ENCODE data around the gene ABCC1. TPM values are rescaled to one million over a fixed set of nuclear protein-coding genes. Genes with fewer than 3 reads are reported as not detected.

ABCC1 gene
- total RNA-seq, 1 experiment from 2014 or later, result 61.9 TPM

DNA sequence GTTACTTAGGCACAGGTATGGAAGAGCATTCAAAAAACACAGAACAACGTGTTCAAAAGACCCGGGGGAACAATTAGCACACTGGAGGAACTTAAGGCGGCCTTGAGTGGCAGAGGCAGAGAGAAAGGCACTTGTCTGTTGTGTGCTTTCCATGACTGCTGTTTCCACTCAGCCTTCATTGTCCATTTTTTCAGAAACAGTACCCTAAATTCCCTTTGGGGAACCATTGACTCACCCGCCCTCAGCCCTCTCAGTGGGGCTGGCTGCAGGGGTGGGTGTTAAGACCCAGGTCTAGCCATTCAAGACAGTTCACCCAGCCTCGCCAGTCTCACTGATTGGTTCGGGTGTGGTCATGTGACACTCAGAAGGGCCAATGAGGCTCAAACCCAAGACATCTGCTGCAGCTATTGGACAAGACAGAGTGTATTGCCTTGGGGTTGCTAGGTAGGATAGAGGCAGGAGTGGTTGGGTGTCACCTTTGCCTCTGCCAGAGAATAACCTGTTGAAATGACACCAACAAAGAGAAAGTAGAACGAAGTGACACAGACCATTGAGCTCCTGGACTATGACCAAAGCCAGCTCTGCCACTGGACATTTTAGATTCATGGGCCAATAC is 41.4 kb upstream of the ABCC1 start:
- peak; percentile 100 for ATAC-seq
- peak; percentile 98 for TF ChIP-seq NFYB (CRISPR knock-in tag; conservative IDR thresholded peaks at IDR 0.05; ENCODE audit: low read depth)
- TF ChIP-seq, protein P1, sequence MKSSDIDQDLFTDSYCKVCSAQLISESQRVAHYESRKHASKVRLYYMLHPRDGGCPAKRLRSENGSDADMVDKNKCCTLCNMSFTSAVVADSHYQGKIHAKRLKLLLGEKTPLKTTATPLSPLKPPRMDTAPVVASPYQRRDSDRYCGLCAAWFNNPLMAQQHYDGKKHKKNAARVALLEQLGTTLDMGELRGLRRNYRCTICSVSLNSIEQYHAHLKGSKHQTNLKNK (CRISPR knock-in tag; IDR thresholded peaks at IDR 0.05), result no peak
- TF ChIP-seq SMAD4 (CRISPR knock-in tag; IDR thresholded peaks at IDR 0.05), result 0 out of 2 replicates have a peak, but pooled peaks have one; percentile 29
- TF ChIP-seq GABPB1 (CRISPR knock-in tag; IDR thresholded peaks at IDR 0.05), result no peak
- TF ChIP-seq, protein P2, sequence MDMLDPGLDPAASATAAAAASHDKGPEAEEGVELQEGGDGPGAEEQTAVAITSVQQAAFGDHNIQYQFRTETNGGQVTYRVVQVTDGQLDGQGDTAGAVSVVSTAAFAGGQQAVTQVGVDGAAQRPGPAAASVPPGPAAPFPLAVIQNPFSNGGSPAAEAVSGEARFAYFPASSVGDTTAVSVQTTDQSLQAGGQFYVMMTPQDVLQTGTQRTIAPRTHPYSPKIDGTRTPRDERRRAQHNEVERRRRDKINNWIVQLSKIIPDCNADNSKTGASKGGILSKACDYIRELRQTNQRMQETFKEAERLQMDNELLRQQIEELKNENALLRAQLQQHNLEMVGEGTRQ (CRISPR knock-in tag; IDR thresholded peaks at IDR 0.05), result peak; percentile 95
- TF ChIP-seq, protein P3, sequence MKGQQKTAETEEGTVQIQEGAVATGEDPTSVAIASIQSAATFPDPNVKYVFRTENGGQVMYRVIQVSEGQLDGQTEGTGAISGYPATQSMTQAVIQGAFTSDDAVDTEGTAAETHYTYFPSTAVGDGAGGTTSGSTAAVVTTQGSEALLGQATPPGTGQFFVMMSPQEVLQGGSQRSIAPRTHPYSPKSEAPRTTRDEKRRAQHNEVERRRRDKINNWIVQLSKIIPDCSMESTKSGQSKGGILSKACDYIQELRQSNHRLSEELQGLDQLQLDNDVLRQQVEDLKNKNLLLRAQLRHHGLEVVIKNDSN (CRISPR knock-in tag; IDR thresholded peaks at IDR 0.05), result peak; percentile 92
- peak; percentile 81 for DNase-seq (ENCODE audit: low spot score)
- Mint-ChIP-seq H3K4me1 (peaks cover 8% of the 10 kb centered on the region), H3K4me3 (no peak overlapping the region), H3K9me3 (peaks cover 18% of the 10 kb centered on the region), H3K27me3 (ENCODE audit: low read depth) (peaks cover 2% of the 10 kb centered on the region; the same call in 1 of the 2 replicates), H3K36me3 (no peaks in the 10 kb centered on the region), H3K27ac (0 out of 2 replicates have a peak overlapping the region, but pooled peaks have one; percentile 18)
- CTCF ChIA-PET, result interaction anchor here (1.2 kb wide), 1 partner anchor 19 kb away, joined by 3 read pairs; the partner anchor contains the start of gene CEP20
- POLR2A ChIA-PET, result interaction anchor here (1.8 kb wide), 1 partner anchor 19 kb away, joined by 5 read pairs; the partner anchor contains the start of gene CEP20

DNA sequence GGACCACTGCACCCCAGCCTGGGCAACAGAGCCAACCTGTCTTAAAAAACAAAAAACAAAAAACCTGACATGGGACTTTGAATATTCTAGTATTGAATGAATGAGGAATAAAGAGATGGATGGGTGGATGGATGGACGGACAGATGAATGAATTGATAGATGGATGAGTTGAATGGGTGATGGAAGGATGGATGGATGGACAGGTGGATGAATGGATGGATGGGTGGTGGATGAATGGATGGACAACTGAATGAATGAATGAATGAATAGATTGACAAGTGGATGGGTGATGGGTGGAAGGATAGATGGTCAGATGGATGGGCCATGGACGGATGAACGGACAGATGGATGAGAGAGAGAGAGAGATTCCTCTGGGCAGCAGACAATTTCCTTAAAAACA is 38.2 kb upstream of the ABCC1 start:
- TF ChIP-seq CBFB (CRISPR knock-in tag; IDR thresholded peaks at IDR 0.05; ENCODE audit: low read depth) (no peak), JAZF1 (CRISPR knock-in tag; IDR thresholded peaks at IDR 0.05) (no peak), RORB (CRISPR knock-in tag; IDR thresholded peaks at IDR 0.05) (no peak), ZNF423 (CRISPR knock-in tag; IDR thresholded peaks at IDR 0.05) (no peak), NR3C1 (CRISPR knock-in tag; conservative IDR thresholded peaks at IDR 0.05; ENCODE audit: low read depth) (no peak), CREM (CRISPR knock-in tag; IDR thresholded peaks at IDR 0.05) (no peak), ZNF219 (CRISPR knock-in tag; IDR thresholded peaks at IDR 0.05; ENCODE audit: borderline replicate concordance) (no peak)
- TF ChIP-seq, protein P4, sequence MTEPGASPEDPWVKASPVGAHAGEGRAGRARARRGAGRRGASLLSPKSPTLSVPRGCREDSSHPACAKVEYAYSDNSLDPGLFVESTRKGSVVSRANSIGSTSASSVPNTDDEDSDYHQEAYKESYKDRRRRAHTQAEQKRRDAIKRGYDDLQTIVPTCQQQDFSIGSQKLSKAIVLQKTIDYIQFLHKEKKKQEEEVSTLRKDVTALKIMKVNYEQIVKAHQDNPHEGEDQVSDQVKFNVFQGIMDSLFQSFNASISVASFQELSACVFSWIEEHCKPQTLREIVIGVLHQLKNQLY (CRISPR knock-in tag; IDR thresholded peaks at IDR 0.05), result no peak
- TF ChIP-seq, protein P2 (CRISPR knock-in tag; IDR thresholded peaks at IDR 0.05), result no peak
- TF ChIP-seq, protein P5, sequence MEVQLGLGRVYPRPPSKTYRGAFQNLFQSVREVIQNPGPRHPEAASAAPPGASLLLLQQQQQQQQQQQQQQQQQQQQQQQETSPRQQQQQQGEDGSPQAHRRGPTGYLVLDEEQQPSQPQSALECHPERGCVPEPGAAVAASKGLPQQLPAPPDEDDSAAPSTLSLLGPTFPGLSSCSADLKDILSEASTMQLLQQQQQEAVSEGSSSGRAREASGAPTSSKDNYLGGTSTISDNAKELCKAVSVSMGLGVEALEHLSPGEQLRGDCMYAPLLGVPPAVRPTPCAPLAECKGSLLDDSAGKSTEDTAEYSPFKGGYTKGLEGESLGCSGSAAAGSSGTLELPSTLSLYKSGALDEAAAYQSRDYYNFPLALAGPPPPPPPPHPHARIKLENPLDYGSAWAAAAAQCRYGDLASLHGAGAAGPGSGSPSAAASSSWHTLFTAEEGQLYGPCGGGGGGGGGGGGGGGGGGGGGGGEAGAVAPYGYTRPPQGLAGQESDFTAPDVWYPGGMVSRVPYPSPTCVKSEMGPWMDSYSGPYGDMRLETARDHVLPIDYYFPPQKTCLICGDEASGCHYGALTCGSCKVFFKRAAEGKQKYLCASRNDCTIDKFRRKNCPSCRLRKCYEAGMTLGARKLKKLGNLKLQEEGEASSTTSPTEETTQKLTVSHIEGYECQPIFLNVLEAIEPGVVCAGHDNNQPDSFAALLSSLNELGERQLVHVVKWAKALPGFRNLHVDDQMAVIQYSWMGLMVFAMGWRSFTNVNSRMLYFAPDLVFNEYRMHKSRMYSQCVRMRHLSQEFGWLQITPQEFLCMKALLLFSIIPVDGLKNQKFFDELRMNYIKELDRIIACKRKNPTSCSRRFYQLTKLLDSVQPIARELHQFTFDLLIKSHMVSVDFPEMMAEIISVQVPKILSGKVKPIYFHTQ (CRISPR knock-in tag; IDR thresholded peaks at IDR 0.05), result no peak
- TF ChIP-seq, protein P6, sequence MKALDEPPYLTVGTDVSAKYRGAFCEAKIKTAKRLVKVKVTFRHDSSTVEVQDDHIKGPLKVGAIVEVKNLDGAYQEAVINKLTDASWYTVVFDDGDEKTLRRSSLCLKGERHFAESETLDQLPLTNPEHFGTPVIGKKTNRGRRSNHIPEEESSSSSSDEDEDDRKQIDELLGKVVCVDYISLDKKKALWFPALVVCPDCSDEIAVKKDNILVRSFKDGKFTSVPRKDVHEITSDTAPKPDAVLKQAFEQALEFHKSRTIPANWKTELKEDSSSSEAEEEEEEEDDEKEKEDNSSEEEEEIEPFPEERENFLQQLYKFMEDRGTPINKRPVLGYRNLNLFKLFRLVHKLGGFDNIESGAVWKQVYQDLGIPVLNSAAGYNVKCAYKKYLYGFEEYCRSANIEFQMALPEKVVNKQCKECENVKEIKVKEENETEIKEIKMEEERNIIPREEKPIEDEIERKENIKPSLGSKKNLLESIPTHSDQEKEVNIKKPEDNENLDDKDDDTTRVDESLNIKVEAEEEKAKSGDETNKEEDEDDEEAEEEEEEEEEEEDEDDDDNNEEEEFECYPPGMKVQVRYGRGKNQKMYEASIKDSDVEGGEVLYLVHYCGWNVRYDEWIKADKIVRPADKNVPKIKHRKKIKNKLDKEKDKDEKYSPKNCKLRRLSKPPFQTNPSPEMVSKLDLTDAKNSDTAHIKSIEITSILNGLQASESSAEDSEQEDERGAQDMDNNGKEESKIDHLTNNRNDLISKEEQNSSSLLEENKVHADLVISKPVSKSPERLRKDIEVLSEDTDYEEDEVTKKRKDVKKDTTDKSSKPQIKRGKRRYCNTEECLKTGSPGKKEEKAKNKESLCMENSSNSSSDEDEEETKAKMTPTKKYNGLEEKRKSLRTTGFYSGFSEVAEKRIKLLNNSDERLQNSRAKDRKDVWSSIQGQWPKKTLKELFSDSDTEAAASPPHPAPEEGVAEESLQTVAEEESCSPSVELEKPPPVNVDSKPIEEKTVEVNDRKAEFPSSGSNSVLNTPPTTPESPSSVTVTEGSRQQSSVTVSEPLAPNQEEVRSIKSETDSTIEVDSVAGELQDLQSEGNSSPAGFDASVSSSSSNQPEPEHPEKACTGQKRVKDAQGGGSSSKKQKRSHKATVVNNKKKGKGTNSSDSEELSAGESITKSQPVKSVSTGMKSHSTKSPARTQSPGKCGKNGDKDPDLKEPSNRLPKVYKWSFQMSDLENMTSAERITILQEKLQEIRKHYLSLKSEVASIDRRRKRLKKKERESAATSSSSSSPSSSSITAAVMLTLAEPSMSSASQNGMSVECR (CRISPR knock-in tag; IDR thresholded peaks at IDR 0.05; ENCODE audit: borderline replicate concordance), result no peak
- TF ChIP-seq, protein P7, sequence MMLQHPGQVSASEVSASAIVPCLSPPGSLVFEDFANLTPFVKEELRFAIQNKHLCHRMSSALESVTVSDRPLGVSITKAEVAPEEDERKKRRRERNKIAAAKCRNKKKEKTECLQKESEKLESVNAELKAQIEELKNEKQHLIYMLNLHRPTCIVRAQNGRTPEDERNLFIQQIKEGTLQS (CRISPR knock-in tag; conservative IDR thresholded peaks at IDR 0.05), result no peak
- no peaks in the 10 kb centered on the region for H3K36me3 Mint-ChIP-seq
- DNase-seq (ENCODE audit: low spot score) (no peak), ATAC-seq (no peak)
- H3K27me3 Mint-ChIP-seq (ENCODE audit: low read depth), result 0 out of 2 replicates have a peak, but pooled peaks cover 2% of the 10 kb centered on the region
- peaks cover 15% of the 10 kb centered on the region for H3K9me3 Mint-ChIP-seq
- CTCF ChIA-PET, result no interaction called here
- POLR2A ChIA-PET, result no interaction called here
- peaks cover 8% of the 10 kb centered on the region for H3K4me1 Mint-ChIP-seq
- no peak overlapping the region for H3K27ac Mint-ChIP-seq
- no peak overlapping the region for H3K4me3 Mint-ChIP-seq

Measured in WTC11 (cell line).